Measurements from ENCODE around the gene TNS1.

DNA sequence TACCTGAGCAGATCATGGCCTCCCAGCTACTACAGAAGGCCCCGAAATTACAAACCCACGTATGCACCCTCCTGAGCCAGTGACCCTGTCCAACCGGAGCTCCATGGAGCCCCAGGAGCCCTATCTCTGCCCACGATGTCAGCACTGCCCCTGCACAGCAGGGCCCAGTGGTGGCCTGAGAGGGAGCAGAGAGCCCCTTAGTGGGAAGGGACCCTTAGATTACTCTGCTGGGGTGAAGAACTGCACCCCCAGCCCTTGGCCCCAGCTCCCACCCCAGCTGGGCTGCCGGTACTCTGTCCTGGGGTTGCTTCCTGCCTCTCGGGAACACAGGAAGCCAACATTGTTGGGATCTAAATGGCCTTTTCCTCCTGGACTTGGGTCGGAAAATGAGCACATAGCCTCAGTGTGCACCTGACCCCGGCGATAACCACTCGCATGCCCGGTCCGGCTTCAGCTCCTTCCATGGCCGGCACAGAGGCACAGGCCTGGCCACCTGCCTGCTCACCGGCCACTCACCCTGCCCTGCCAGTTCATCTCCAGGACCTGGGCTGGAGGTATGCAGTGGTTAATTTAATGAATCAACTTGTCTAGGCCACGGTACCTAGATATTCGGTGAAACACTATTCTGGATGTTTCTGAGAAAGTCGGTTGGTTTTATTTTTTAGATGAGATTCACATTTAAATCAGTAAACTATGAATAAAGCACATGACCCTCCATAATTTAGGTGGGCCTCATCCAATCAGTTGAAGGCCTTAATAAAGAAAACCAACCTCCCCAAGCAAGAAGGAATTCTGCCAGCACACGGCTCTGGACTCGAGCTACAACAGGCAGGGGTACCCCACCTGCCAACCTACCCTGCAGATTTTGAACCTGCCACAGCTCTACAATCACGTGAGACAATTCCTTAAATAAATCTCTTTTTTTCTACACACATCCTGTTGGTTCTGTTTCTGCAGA is 19.2 kb downstream of the TNS1 start:
- TF ChIP-seq LEF1 (IDR thresholded peaks at IDR 0.05; ENCODE audit: borderline replicate concordance) = no peak
- TF ChIP-seq SP1 (IDR thresholded peaks at IDR 0.05) = no peak
- TF ChIP-seq NFRKB (IDR thresholded peaks at IDR 0.05) = no peak
- no peak for TF ChIP-seq FOXM1 (IDR thresholded peaks at IDR 0.05; ENCODE audit: borderline replicate concordance)
- no peak for TF ChIP-seq ELF4 (IDR thresholded peaks at IDR 0.05)
- no peak for TF ChIP-seq FOXA1 (IDR thresholded peaks at IDR 0.05)
- TF ChIP-seq FOXK2 (IDR thresholded peaks at IDR 0.05) = no peak
- no peak for TF ChIP-seq HDGF (IDR thresholded peaks at IDR 0.05; ENCODE audit: borderline replicate concordance)
- no peak for TF ChIP-seq BHLHE40 (IDR thresholded peaks at IDR 0.05; ENCODE audit: borderline replicate concordance)

Measured in HEK293T (cell line).